ENCODE measurements around the gene SLC10A4.
A peak's percentile ranks its signal among the peaks of the same experiment; 100 is the strongest.
"Not testable (repeated sequence)": the region's sequence is repeated elsewhere in the genome, so short reads cannot be mapped to it uniquely, and the experiment has no call there.

Gene SLC10A4

DNA sequence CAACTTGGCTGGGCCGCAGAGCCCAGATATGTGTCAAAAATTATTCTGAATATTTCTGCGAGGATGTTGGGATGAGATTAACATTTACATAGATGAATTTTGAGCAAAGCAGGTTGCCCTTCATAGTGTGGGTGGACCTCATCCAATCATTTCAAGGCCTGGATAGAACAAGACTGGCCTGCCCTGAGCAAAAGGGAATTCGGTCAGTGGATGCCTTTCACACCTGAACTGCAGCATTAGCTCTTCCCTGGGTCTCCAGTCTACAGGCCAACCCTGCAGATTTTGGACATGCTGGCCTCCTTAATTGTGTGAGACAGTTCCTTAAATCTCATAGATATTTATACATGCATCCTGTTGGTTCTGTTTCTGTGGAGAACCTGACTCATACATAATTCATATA is 32.4 kb upstream of the SLC10A4 start:
- no peak for TF ChIP-seq CTCF (IDR thresholded peaks at IDR 0.05; ENCODE audit: low read depth, low read length, missing control alignments)
- no peak overlapping the region for H3K4me3 ChIP-seq (replicated peaks; ENCODE audit: low read depth, low read length)
- no peak for DNase-seq (ENCODE audit: extremely low read depth, low read depth)

DNA sequence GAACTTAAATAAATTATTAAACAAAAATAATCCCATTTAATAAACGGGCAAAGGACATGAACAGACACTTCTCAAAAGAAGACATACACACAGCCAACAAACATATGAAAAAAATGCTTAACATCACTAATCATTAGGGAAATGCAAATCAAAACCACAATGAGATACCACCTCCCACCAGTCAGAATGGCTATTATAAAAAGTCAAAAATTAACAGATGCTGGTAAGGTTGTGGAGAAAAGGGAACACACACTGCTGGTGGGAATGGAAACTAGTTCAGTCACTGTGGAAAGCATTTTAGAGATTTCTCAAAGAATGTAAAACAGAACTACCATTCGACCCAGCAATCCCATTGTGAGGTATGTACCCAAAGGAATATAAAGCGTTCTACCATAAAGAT is 31.5 kb upstream of the SLC10A4 start:
- not testable (repeated sequence) for DNase-seq (ENCODE audit: extremely low read depth, low read depth); H3K4me3 ChIP-seq (replicated peaks; ENCODE audit: low read depth, low read length)

DNA sequence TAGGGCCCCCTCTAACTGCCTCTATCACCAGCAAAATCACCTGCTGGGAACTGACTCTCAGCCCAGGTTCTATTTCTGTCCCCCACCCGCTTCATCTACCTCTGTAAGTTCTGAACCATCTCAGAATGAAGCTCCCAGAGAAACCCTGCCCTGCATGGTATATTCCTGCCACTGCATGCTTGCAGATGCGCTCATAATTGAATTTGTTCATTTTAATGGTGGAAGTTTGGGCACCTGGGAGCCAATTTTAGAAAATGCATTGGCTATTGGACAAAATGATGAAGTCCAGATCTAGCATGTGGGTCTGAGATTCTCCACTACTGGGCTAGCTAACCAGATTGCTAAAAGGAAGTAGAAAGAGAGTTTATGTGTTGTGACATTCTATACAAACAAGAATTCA is 28.6 kb upstream of the SLC10A4 start:
- no peak overlapping the region for H3K4me3 ChIP-seq (replicated peaks; ENCODE audit: low read depth, low read length)
- no peak for DNase-seq (ENCODE audit: extremely low read depth, low read depth)
- no peak for TF ChIP-seq CTCF (IDR thresholded peaks at IDR 0.05; ENCODE audit: low read depth, low read length, missing control alignments)

- no peak overlapping the region for H3K4me3 ChIP-seq (replicated peaks; ENCODE audit: low read depth, low read length)
- TF ChIP-seq CTCF (IDR thresholded peaks at IDR 0.05; ENCODE audit: low read depth, low read length, missing control alignments) = no peak
- no peak for DNase-seq (ENCODE audit: extremely low read depth, low read depth)
Observed at GRCh38 chr4:48461000-48461399, 22.1 kb upstream of the SLC10A4 start.

GRCh38 chr4:48462363-48462762 is 20.8 kb upstream of the SLC10A4 start:
- DNase-seq (ENCODE audit: extremely low read depth, low read depth) = peak; percentile 55
- no peak for TF ChIP-seq CTCF (IDR thresholded peaks at IDR 0.05; ENCODE audit: low read depth, low read length, missing control alignments)
- H3K4me3 ChIP-seq (replicated peaks; ENCODE audit: low read depth, low read length) = no peak overlapping the region

DNA sequence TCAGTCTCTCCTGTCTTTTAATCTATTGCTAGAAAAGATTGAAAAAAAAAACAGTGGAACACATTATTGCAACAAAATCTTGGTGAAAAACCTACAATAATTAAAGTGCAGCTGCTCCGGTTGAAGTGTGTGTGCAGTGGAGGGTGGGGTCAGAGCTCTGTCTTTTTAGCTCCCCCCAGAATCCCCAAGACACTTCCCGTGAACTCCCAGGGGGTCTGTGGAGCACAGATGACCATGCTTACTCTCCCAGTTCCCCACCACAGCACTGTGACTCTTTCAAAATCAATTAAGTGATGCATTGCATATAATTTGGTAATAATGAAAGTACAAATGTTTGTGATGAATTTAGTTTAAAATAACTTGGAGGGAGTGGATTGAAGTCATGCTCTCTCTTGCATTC is 15.7 kb upstream of the SLC10A4 start:
- no peak for DNase-seq (ENCODE audit: extremely low read depth, low read depth)
- no peak overlapping the region for H3K4me3 ChIP-seq (replicated peaks; ENCODE audit: low read depth, low read length)
- no peak for TF ChIP-seq CTCF (IDR thresholded peaks at IDR 0.05; ENCODE audit: low read depth, low read length, missing control alignments)

DNA sequence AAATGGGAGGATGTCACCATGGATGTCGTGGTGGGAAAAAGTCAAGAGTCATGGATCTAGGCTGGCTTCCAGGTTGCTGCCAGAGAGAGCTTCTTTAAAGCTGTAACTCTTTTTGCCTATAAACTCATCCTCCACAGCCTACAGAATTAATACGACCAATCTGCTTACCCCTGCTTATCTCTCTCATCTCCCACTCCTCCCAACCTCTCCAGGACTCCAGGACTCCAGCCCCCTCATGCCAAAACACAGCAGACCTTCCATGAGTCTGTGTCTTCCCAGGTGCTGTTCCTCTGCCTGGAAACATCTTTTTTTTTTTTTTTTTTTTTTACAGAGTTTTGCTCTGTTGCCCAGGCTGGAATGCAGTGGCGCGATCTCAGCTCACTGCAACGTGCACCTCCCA is 15.3 kb upstream of the SLC10A4 start:
- H3K4me3 ChIP-seq (replicated peaks; ENCODE audit: low read depth, low read length) = no peak overlapping the region
- no peak for TF ChIP-seq CTCF (IDR thresholded peaks at IDR 0.05; ENCODE audit: low read depth, low read length, missing control alignments)
- DNase-seq (ENCODE audit: extremely low read depth, low read depth) = no peak
